Measurements from ENCODE around the gene PCMTD2.

PCMTD2 gene

DNA sequence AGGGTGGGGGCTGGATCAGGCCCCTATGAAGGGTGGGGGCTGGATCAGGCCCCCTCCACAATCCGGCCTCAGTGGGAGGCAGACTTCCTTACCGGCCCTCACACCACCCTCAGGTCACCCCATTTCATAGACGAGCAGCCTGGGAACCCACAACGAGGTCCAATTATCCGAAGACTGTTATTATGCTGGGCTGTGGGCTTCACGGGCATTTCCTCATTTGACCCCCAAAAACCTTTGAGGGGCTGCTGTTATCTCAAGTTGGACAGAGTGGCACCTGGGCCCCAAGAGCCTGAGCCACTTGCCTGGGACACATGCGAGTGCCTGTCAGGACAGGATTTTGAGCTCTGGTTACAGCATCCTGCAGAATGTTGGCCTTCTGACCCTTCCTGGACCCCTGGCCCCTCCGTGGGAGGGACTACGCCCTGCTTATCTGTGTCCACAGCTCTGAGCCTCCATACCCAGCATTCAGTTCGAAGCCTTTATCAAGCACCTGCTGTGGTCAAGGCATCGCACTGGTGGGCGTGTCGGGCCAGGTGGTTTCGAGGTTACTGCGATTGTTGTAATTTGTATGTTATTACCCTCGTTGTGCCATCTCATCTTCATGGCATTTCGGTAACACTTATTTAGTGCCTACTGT, 34.5 kb upstream of the PCMTD2 start:
- no peak for TF ChIP-seq EZH2 (IDR thresholded peaks at IDR 0.05)
- TF ChIP-seq FOXP2 (optimal IDR thresholded peaks at IDR 0.05; ENCODE audit: control extremely low read depth, extremely low read length, insufficient read depth): no peak
- TF ChIP-seq POLR2AphosphoS5 (IDR thresholded peaks at IDR 0.05; ENCODE audit: borderline replicate concordance, low read depth, low read length): no peak
- H3K27ac ChIP-seq: no peak overlapping the region
- no peak for DNase-seq (ENCODE audit: low read depth, low spot score)

DNA sequence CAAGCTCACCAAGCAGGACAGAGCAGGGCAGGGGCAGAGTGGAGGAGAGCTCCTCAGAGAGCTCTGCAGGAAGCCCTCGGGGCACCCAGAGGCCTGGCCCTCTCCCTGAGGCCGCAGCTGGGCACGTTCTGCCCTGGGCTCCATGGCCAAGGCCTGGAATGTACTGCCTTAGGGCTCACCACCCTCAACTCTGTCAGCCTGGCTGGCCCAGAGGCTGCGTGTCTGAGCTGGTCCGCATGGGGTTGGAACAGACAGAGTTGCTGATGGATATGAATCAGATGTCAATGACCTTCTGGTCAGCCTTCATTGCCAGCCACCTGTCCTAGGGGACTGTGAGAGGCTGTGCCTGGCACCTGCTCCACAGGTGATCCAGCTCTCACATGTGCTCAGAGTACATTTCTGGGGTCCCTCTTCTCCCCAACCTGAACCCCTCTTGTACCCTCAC, 33.2 kb upstream of the PCMTD2 start:
- Histone ChIP-seq H3K9ac (ENCODE audit: insufficient read length) (no peak overlapping the region), H3K4me3 (no peak overlapping the region), H3K36me3 (ENCODE audit: insufficient read depth, low read length) (no peaks in the 10 kb centered on the region), H3K27ac (no peak overlapping the region), H3K9me3 (ENCODE audit: low read depth, low read length) (no peaks in the 10 kb centered on the region)
- DNase-seq (ENCODE audit: low read depth, low spot score): no peak
- TF ChIP-seq EZH2 (IDR thresholded peaks at IDR 0.05) (no peak), FOXP2 (optimal IDR thresholded peaks at IDR 0.05; ENCODE audit: control extremely low read depth, extremely low read length, insufficient read depth) (no peak), POLR2AphosphoS5 (IDR thresholded peaks at IDR 0.05; ENCODE audit: borderline replicate concordance, low read depth, low read length) (no peak)

More for the DNA sequence above, 34.5 kb upstream of the PCMTD2 start:
- no peak overlapping the region for H3K4me3 ChIP-seq
- no peaks in the 10 kb centered on the region for H3K36me3 ChIP-seq (ENCODE audit: insufficient read depth, low read length)
- no peak overlapping the region for H3K9ac ChIP-seq (ENCODE audit: insufficient read length)
- H3K9me3 ChIP-seq (ENCODE audit: low read depth, low read length): no peaks in the 10 kb centered on the region

- H3K9ac ChIP-seq (ENCODE audit: insufficient read length): no peak overlapping the region
- TF ChIP-seq EZH2 (IDR thresholded peaks at IDR 0.05) (no peak), FOXP2 (optimal IDR thresholded peaks at IDR 0.05; ENCODE audit: control extremely low read depth, extremely low read length, insufficient read depth) (no peak), POLR2AphosphoS5 (IDR thresholded peaks at IDR 0.05; ENCODE audit: borderline replicate concordance, low read depth, low read length) (no peak)
- no peak overlapping the region for H3K27ac ChIP-seq
These were observed 32.6 kb upstream of the PCMTD2 start for GRCh38 chr20:64222851-64223525.

DNA sequence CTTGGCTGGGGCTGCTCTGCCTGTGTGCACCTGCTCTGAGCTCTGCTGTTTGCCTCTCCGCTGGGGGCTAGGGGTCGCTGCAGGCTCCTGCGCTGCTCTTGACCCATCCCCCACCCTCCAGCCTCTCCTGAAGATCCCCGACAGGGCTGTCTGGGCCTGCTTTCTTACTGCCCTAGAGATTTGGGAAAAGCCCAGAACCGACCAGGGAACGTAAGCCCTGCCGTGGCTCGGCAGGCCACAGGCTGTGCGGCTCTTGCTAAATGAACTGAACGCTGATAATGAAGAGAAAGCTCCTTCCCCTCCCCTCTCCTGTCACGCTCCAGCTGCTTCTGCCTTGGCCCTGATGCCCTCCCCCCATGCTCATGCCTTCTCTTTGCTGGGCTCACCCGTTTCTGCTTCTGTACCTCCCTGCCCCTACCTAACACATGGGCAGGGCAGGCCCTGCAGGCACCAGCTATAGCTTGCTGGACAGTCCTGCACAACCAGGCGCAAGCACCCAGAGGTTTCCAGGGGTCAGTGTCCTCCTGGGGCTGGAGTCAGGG, 32.0 kb upstream of the PCMTD2 start:
- TF ChIP-seq POLR2AphosphoS5 (IDR thresholded peaks at IDR 0.05; ENCODE audit: borderline replicate concordance, low read depth, low read length) (no peak), FOXP2 (optimal IDR thresholded peaks at IDR 0.05; ENCODE audit: control extremely low read depth, extremely low read length, insufficient read depth) (no peak), EZH2 (IDR thresholded peaks at IDR 0.05) (no peak)
- Histone ChIP-seq H3K9me3 (ENCODE audit: low read depth, low read length) (no peaks in the 10 kb centered on the region), H3K27ac (no peak overlapping the region), H3K4me3 (no peak overlapping the region), H3K9ac (ENCODE audit: insufficient read length) (no peak overlapping the region), H3K36me3 (ENCODE audit: insufficient read depth, low read length) (no peaks in the 10 kb centered on the region)
- no peak for DNase-seq (ENCODE audit: low read depth, low spot score)

More at GRCh38 chr20:64222851-64223525, 32.6 kb upstream of the PCMTD2 start:
- H3K36me3 ChIP-seq (ENCODE audit: insufficient read depth, low read length): no peaks in the 10 kb centered on the region
- H3K9me3 ChIP-seq (ENCODE audit: low read depth, low read length): no peaks in the 10 kb centered on the region
- DNase-seq (ENCODE audit: low read depth, low spot score): no peak
- no peak overlapping the region for H3K4me3 ChIP-seq

- no peak overlapping the region for H3K9ac ChIP-seq (ENCODE audit: insufficient read length)
- no peak for TF ChIP-seq POLR2AphosphoS5 (IDR thresholded peaks at IDR 0.05; ENCODE audit: borderline replicate concordance, low read depth, low read length)
- TF ChIP-seq EZH2 (IDR thresholded peaks at IDR 0.05): no peak
- TF ChIP-seq FOXP2 (optimal IDR thresholded peaks at IDR 0.05; ENCODE audit: control extremely low read depth, extremely low read length, insufficient read depth): no peak
These were observed 31.0 kb upstream of the PCMTD2 start for GRCh38 chr20:64224351-64225170.

GRCh38 chr20:64225171-64225595, 30.4 kb upstream of the PCMTD2 start:
- no peak overlapping the region for H3K9ac ChIP-seq (ENCODE audit: insufficient read length)
- no peak overlapping the region for H3K27ac ChIP-seq
- TF ChIP-seq POLR2AphosphoS5 (IDR thresholded peaks at IDR 0.05; ENCODE audit: borderline replicate concordance, low read depth, low read length) (no peak), EZH2 (IDR thresholded peaks at IDR 0.05) (no peak), FOXP2 (optimal IDR thresholded peaks at IDR 0.05; ENCODE audit: control extremely low read depth, extremely low read length, insufficient read depth) (no peak)
- H3K9me3 ChIP-seq (ENCODE audit: low read depth, low read length): no peaks in the 10 kb centered on the region
- DNase-seq (ENCODE audit: low read depth, low spot score): no peak
- H3K36me3 ChIP-seq (ENCODE audit: insufficient read depth, low read length): no peaks in the 10 kb centered on the region
- H3K4me3 ChIP-seq: no peak overlapping the region

More at GRCh38 chr20:64224351-64225170, 31.0 kb upstream of the PCMTD2 start:
- no peak overlapping the region for H3K4me3 ChIP-seq
- no peak overlapping the region for H3K27ac ChIP-seq
- no peak for DNase-seq (ENCODE audit: low read depth, low spot score)
- H3K36me3 ChIP-seq (ENCODE audit: insufficient read depth, low read length): no peaks in the 10 kb centered on the region
- H3K9me3 ChIP-seq (ENCODE audit: low read depth, low read length): no peaks in the 10 kb centered on the region

- no peak overlapping the region for H3K27ac ChIP-seq
- no peak for DNase-seq (ENCODE audit: low read depth, low spot score)
- no peak overlapping the region for H3K9ac ChIP-seq (ENCODE audit: insufficient read length)
- H3K36me3 ChIP-seq (ENCODE audit: insufficient read depth, low read length): no peaks in the 10 kb centered on the region
- no peak overlapping the region for H3K4me3 ChIP-seq
- no peaks in the 10 kb centered on the region for H3K9me3 ChIP-seq (ENCODE audit: low read depth, low read length)
- no peak for TF ChIP-seq FOXP2 (optimal IDR thresholded peaks at IDR 0.05; ENCODE audit: control extremely low read depth, extremely low read length, insufficient read depth)
- TF ChIP-seq POLR2AphosphoS5 (IDR thresholded peaks at IDR 0.05; ENCODE audit: borderline replicate concordance, low read depth, low read length): no peak
- no peak for TF ChIP-seq EZH2 (IDR thresholded peaks at IDR 0.05)
These were observed 29.5 kb upstream of the PCMTD2 start for GRCh38 chr20:64225828-64226598.

Measured in SK-N-MC (cell line).